Activated CD8-positive, alpha-beta memory T cell treated with anti-CD3 and anti-CD28 coated beads, Interleukin-2, amount 50 U/mL, for 24 hours (primary cell): Measurements from ENCODE around the gene CLDN6.

Experiments used
- DNase-seq: peaks from one replicate; pipeline ENCODE4 v3.0.0-alpha.2; 2020; ENCODE audit errors: extremely low read depth

CLDN6 gene

DNA sequence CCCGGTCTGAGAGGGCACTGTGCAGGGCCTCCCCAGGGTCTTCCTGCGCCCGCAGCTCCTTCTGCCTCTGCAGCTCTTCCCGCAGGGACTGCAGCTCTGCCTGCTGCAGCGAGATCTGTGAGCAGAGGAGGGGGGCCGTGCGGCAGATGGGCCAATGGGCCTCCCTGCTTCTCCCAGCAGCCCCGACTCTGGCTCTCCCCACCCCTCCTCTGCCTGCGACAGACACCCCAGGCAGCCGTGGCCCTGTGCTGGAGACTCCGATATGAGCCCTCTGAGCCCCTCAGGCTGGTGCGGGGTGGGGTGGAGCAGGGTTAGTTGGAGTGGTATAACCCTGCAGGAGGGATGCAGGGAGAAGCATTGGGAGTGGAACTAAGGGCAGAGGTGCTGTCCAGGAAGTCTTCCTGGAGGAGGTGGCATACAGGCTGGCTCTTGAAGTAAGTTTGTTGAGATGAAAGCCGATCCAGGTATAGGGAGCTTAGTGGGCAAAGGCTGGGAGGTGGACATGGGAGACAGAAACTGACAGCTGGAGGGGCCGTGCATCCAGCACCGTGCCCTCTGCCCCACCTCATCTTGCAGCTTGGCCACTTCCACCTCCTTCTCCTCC is 10.8 kb upstream of the CLDN6 start:
- DNase-seq = no peak

GRCh38 chr16:3027983-3028715 is 10.2 kb upstream of the CLDN6 start:
- peak; percentile 56 for DNase-seq

- DNase-seq = no peak
Measured at GRCh38 chr16:3027489-3027795, 9.5 kb upstream of the CLDN6 start.

DNA sequence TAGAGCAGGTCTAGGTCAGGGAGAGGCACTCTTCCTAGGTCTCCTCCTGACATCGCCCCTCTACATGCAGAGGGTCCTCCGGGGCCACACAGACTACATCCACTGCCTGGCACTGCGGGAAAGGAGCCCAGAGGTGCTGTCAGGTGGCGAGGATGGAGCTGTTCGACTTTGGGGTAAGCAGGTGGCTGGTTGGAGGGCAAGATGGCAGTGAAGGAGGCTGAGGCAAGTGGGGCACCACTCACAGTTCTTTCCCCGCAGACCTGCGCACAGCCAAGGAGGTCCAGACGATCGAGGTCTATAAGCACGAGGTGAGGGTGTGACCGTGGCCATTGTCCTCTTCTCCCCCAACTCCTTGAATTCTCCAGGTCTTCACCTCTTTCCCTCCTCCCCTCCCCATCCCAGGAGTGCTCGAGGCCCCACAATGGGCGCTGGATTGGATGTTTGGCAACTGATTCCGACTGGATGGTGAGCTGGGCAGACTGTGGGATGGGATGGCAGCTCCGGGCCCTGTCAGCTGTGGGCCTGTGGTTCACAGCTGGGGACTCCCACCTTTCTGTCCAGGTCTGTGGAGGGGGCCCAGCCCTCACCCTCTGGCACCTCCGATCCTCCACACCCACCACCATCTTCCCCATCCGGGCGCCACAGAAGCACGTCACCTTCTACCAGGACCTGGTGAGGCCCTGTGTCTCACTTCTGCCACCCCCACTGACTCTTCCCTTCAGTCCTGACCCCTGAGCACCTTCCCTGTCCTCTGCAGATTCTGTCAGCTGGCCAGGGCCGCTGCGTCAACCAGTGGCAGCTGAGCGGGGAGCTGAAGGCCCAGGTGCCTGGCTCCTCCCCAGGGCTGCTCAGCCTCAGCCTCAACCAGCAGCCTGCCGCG is 8.9 kb upstream of the CLDN6 start:
- no peak for DNase-seq

DNA sequence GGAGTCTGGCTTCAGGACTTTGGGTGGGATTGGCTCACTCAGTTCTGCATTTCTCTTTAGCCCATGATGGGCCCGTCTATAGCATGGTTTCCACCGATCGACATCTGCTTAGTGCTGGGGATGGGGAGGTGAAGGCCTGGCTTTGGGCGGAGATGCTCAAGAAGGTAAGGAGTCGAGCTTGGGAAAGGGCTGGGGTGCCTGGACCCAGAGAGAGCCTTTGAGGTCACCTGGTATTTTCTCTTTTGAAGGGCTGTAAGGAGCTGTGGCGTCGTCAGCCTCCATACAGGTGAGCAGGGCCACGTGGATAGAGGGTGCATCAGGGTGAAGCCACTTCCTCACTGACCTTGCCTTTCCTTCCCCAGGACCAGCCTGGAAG is 8.0 kb upstream of the CLDN6 start:
- DNase-seq = no peak

GRCh38 chr16:3025032-3026002 is 7.3 kb upstream of the CLDN6 start:
- no peak for DNase-seq

DNA sequence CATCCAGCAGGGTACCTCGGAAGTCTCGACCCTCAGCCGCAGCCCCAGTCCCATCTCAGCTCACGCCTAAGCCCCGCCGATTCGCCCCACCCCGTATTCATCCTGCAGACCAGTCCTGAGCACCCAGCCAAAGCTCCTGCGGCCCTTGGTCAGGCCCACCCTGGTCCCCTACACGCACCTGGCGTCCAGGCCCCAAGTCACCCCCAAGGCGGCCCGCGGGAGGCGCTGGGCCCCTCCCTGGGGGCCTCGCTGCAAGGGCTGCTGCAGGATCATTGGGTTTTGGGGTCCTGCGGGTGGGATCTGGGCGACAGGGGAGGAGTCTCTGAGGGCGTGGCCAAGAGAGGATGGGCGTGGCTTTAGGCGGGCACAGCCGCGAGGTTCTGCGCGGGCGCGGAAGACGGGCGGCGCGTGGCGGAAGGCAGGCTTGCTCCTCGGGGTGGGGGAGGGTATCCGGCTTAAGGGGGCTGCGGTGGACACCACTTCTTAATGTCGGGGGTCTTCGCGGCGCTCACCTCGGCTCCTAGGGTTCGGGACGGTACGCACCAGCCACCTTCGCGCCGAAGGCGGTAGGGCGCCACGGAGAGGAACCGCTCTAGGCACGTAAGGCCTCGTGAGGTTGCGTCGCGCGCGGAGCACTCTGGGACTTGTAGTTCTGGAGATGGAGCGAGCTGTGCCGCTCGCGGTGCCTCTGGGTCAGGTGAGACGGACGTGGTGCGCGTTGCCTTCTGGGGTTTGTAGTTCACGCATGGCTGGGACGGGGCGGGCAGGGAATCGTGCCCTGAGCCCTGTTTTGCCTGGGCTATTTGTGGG is 5.9 kb upstream of the CLDN6 start, which contains the start of the genes HCFC1R1 and THOC6:
Gene HCFC1R1, minus strand, starts transcription at position 274 of the 810 bp plus-strand sequence. Its CDS starts 1 bp downstream, at position 273.
Gene THOC6, plus strand, starts transcription at position 367 of the 810 bp plus-strand sequence. Its CDS starts 292 bp downstream, at position 659.
- peak; percentile 90 for DNase-seq

- no peak for DNase-seq
Measured at GRCh38 chr16:3023415-3023668, 5.4 kb upstream of the CLDN6 start.

DNA sequence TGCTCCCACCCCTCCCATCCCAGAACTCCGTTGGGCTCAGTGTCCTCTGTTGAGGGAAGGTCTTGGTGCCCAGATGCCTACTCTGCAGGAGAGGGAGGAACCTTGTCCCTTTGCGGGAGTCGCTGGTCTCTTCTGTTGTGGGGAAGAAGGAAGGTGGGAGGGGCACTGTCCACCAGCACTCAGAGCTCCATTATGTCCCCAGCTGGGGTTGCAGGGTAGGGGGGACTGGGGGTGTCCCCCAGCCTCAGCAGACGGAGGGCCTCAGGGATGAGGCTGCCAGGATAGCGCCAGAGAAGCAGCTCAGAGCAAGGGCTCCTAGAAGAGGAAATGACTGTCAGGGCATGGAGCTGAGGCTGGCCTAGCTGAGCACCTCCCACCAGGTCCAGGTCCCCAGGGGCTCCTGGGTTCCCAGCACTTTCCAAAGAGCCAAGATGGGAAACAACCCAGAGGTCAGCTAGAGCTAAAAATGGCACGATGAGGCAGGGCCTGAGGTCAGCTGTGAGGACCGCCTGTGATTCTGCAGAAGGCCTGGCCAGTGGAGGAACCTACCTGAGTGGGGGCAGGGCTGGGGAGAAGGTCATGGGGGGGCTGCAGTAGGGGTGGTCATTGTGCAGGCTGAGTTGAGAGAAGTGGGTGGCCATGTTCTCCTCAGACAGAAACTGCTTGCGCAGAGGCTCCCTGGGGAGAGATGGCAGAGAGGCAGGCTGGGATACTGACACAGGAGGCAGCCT is 4.9 kb upstream of the CLDN6 start:
- DNase-seq = no peak

- peak; percentile 78 for DNase-seq
Measured at GRCh38 chr16:3022208-3022683, 4.3 kb upstream of the CLDN6 start.

DNA sequence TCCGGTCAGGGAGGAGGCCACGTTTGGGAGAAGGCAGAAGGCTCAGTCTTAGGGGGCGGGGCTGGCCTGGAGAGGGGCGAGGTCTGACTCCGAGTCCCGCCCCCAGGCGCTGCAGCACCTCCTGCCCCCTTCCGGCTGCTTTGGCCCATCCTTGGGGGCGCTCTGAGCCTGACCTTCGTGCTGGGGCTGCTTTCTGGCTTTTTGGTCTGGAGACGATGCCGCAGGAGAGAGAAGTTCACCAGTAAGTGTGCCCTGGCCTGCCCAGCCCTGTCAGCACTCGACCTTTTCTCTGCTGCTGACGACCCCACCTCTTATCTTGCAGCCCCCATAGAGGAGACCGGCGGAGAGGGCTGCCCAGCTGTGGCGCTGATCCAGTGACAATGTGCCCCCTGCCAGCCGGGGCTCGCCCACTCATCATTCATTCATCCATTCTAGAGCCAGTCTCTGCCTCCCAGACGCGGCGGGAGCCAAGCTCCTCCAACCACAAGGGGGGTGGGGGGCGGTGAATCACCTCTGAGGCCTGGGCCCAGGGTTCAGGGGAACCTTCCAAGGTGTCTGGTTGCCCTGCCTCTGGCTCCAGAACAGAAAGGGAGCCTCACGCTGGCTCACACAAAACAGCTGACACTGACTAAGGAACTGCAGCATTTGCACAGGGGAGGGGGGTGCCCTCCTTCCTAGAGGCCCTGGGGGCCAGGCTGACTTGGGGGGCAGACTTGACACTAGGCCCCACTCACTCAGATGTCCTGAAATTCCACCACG is 3.6 kb upstream of the CLDN6 start:
- DNase-seq = peak; percentile 61

GRCh38 chr16:3020604-3021448 is 2.8 kb upstream of the CLDN6 start:
- no peak for DNase-seq

GRCh38 chr16:3020247-3020603 is 2.2 kb upstream of the CLDN6 start, which contains the start of gene TNFRSF12A:
TNFRSF12A (plus strand) TSS chr16:3020368; CDS start chr16:3020398, 30 bp downstream.
- no peak for DNase-seq

- no peak for DNase-seq
Measured at GRCh38 chr16:3019594-3020246, 1.7 kb upstream of the CLDN6 start.

DNA sequence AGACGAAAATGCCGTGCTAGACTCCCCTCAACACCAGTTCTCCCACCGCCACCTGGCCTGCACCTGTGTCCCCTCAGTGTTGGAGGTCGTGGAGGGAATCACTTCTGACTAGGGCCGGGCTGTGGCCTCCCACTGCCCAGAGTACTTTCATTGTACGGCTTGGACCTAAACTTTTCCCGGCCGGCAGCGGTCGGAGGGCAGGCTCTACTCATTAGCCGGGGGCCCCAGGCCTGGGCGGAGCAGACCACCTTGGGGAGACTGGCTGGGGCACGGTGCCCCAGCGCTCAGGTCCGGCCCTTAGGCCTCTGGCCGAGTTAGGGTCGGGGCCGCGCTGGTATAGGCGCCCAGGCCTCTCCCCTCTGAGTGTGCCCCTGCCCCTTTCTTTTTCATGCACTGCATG is 639 bp downstream of the CLDN6 start:
- no peak for DNase-seq

- DNase-seq = no peak
Measured at GRCh38 chr16:3015865-3016521, 2.0 kb downstream of the CLDN6 start.

DNA sequence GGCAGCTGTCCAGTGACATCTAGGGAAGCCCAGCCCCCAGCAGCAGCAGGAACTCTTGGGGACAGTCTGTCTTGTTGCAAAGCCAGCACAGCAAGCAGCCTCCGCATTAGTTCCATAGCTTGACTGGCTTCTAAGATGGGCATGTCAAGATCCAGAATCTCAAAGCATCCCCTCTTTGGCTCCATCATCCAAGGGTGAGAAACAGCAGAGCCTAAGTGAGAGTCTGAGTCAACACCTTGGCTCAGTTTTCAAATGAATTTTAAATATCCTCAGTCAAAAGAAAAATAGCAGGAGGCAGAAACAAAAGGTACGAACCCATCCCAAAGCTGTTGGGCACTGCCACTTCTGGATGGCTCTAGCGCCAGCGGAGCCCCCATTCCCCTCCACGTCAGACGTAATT is 3.0 kb downstream of the CLDN6 start:
- no peak for DNase-seq
